ENCODE results near the gene REPS2. TPM values are rescaled to one million over a fixed set of nuclear protein-coding genes. Genes with fewer than 3 reads are reported as not detected.

Gene REPS2
- polyA plus RNA-seq, 10 donors, result 6.6 to 12.3 (median 8.7) TPM

Other genes starting within 250 kb of the REPS2 start
- 10 to 100 TPM; 12.4 to 24.2 (median 17.6) TPM for gene CTPS2, start 234.0 kb upstream of the REPS2 start, polyA plus RNA-seq (ENCODE audit: insufficient read length in 10 of 10)
- gene SYAP1, start 227.0 kb upstream of the REPS2 start, polyA plus RNA-seq (ENCODE audit: insufficient read length in 10 of 10), result 10 to 100 TPM; 11.5 to 18.6 (median 15.1) TPM
- 10 to 100 TPM in 3 of 10 donors, 1 to 10 TPM in 7; 7.2 to 11.6 (median 9.7) TPM for gene TXLNG, start 160.2 kb upstream of the REPS2 start, polyA plus RNA-seq (ENCODE audit: insufficient read length in 10 of 10)
- gene RBBP7, start 76.3 kb upstream of the REPS2 start, polyA plus RNA-seq (ENCODE audit: insufficient read length in 10 of 10), result 100 to 1,000 TPM; 134 to 205 (median 161) TPM

Measured in muscle of back (tissue), 10 donors.